GM12878 (cell line): ENCODE results near the gene GBP2. TPM values are rescaled to one million over a fixed set of nuclear protein-coding genes. Genes with fewer than 3 reads are reported as not detected.

ENCODE experiments used
- ATAC-seq: fragments of 200-7000 bp; cut with Tn5 transposase; 3 replicates; pipeline ENCODE4 v1.9.1; 2020; ENCODE audit warnings: mild to moderate bottlenecking, moderate library complexity
- BruUV-seq: library from RNA; stranded (reverse); fragments of 400-500 nt; replicated peaks from 2 replicates; lab custom pipeline; 2021; lab: Mats Ljungman, UMichigan
- CTCF ChIA-PET: fragments of 300-600 bp; sonication (Branson Sonifier 250); formaldehyde crosslinking; extraction: SDS; loops from one replicate; lab custom pipeline; 2021; ENCODE audit warnings: inconsistent platforms; lab: Yijun Ruan, JAX
- POLR2A ChIA-PET: fragments of 350-600 bp; formaldehyde crosslinking; extraction: SDS; loops from one replicate; lab custom pipeline; 2021; ENCODE audit warnings: inconsistent platforms; lab: Charles Lee
- RAD21 ChIA-PET: fragments of 300-600 bp; sonication (Branson Sonifier 250); formaldehyde crosslinking; loops from one replicate; lab custom pipeline; 2023; ENCODE audit warnings: antibody characterized with exemption; ENCODE audit not compliant: unreplicated experiment; lab: Charles Lee
- SMC1A ChIA-PET: fragments of 300-600 bp; sonication (Branson Sonifier 250); formaldehyde crosslinking; loops from one replicate; lab custom pipeline; 2023; ENCODE audit not compliant: unreplicated experiment, uncharacterized antibody; lab: Charles Lee
- DNase-seq: peaks from one replicate; pipeline ENCODE4 v3.0.0-alpha.2; 2011; ENCODE audit warnings: low read depth, low spot score
- FAIRE-seq: peaks from 3 replicates; lab custom pipeline; 2011; peaks lifted over from hg19 to GRCh38; lab: Jason Lieb, UNC
- H2AFZ ChIP-seq: 2 replicates; pipeline ENCODE4 v1.6.0; 2011; ENCODE audit warnings: low read depth, low read length, control low read depth; ENCODE audit not compliant: control insufficient read depth
- H3K27ac ChIP-seq: 2 replicates; pipeline ENCODE4 v1.5.1; 2011; ENCODE audit warnings: control low read depth; ENCODE audit not compliant: control insufficient read depth, insufficient read depth
- H3K27me3 ChIP-seq, 2 experiments: replicated peaks in 1 of 2; 2 replicates each; pipeline versions ENCODE4 v1.6.0 to v1.6.1; 2011; ENCODE audit warnings: low read length in 1 of 2; ENCODE audit not compliant: control insufficient read depth in 2 of 2, insufficient read depth in 2 of 2
- H3K36me3 ChIP-seq, 2 experiments: 2 replicates each; pipeline ENCODE4 v1.5.1; 2011; ENCODE audit warnings: low read length in 1 of 2; ENCODE audit not compliant: control insufficient read depth in 2 of 2, insufficient read depth in 2 of 2
- H3K4me1 ChIP-seq: 2 replicates; pipeline ENCODE4 v1.6.1; 2011; ENCODE audit warnings: mild to moderate bottlenecking, low read length, moderate library complexity, mixed read lengths; ENCODE audit not compliant: control insufficient read depth, insufficient read depth
- H3K4me2 ChIP-seq: 2 replicates; pipeline ENCODE4 v1.6.0; 2011; ENCODE audit warnings: control low read depth; ENCODE audit not compliant: control insufficient read depth, insufficient read depth
- H3K4me3 ChIP-seq: fragments of 200-600 bp; sonication (generic); 2 replicates; pipeline ENCODE4 v1.5.1; 2016
- H3K79me2 ChIP-seq: 2 replicates; pipeline ENCODE4 v1.6.0; 2011; ENCODE audit warnings: low read length; ENCODE audit not compliant: control insufficient read depth, insufficient read depth
- H3K9ac ChIP-seq: 2 replicates; pipeline ENCODE4 v1.8.0; 2011; ENCODE audit warnings: low read length, control low read depth, mixed read lengths; ENCODE audit not compliant: control insufficient read depth, insufficient read depth
- H3K9me3 ChIP-seq: replicated peaks from 3 replicates; pipeline ENCODE4 v1.5.1; 2011; ENCODE audit warnings: mild to moderate bottlenecking, low read length; ENCODE audit not compliant: control insufficient read depth, insufficient read depth
- H4K20me1 ChIP-seq: 2 replicates; pipeline ENCODE4 v1.6.0; 2011; ENCODE audit not compliant: control insufficient read depth, insufficient read depth
- ASH2L ChIP-seq: fragments of 300-600, 200-600 bp; sonication (generic); IDR thresholded peaks from 2 replicates; pipeline ENCODE4 v1.6.1; 2017; ENCODE audit warnings: low read depth, mild to moderate bottlenecking, borderline replicate concordance
- BMI1 ChIP-seq: fragments of 450-650 bp; IDR thresholded peaks from 2 replicates; pipeline ENCODE4 v1.6.1; 2016; ENCODE audit warnings: mild to moderate bottlenecking, moderate library complexity, borderline replicate concordance
- CEBPB ChIP-seq, 2 experiments: fragments of 150-350 bp in 1 of 2; IDR thresholded peaks; 2 replicates each; pipeline ENCODE4 v1.6.1; 2012 to 2014; ENCODE audit warnings: low read depth in 2 of 2, low read length in 2 of 2, borderline replicate concordance in 1 of 2, inconsistent platforms in 1 of 2
- CREB1 ChIP-seq: IDR thresholded peaks from 2 replicates; pipeline ENCODE4 v1.6.1; 2012; ENCODE audit warnings: low read depth, mild to moderate bottlenecking, inconsistent platforms
- EGR1 ChIP-seq, 2 experiments: IDR thresholded peaks; 1 replicate in 1 of 2; 2 replicates in 1 of 2; pipeline ENCODE4 v1.6.1; 2011 to 2012; ENCODE audit warnings: low read depth in 2 of 2, low read length in 2 of 2, borderline replicate concordance in 1 of 2, mild to moderate bottlenecking in 1 of 2, moderate library complexity in 1 of 2
- LARP7 ChIP-seq: fragments of 450-650 bp; IDR thresholded peaks from 2 replicates; pipeline ENCODE4 v1.6.1; 2017; ENCODE audit warnings: mild to moderate bottlenecking
- MTA3 ChIP-seq: IDR thresholded peaks from 2 replicates; pipeline ENCODE4 v1.6.1; 2012; ENCODE audit warnings: low read length, inconsistent platforms, borderline replicate concordance
- MYB ChIP-seq: fragments of 150-350 bp; IDR thresholded peaks from 2 replicates; pipeline ENCODE4 v1.6.1; 2014; ENCODE audit warnings: mild to moderate bottlenecking, low read depth, low read length, borderline replicate concordance
- NFXL1 ChIP-seq: fragments of 450-650 bp; IDR thresholded peaks from 2 replicates; pipeline ENCODE4 v1.6.1; 2017; ENCODE audit warnings: antibody characterized with exemption, mild to moderate bottlenecking, borderline replicate concordance
- RBBP5 ChIP-seq: fragments of 200-600 bp; sonication (generic); conservative IDR thresholded peaks from 2 replicates; pipeline ENCODE4 v1.6.1; 2016
- RFX5 ChIP-seq: IDR thresholded peaks from 2 replicates; pipeline ENCODE4 v1.6.1; 2011; ENCODE audit warnings: low read depth, low read length, improper control_type of control experiment
- RUNX3 ChIP-seq: IDR thresholded peaks from 2 replicates; pipeline ENCODE4 v1.6.1; 2012; ENCODE audit warnings: low read length, inconsistent platforms
- SIX5 ChIP-seq: IDR thresholded peaks from 2 replicates; pipeline ENCODE4 v1.6.1; 2011; ENCODE audit warnings: mild to moderate bottlenecking, low read depth, low read length, moderate library complexity; ENCODE audit not compliant: severe bottlenecking
- SRF ChIP-seq, 2 experiments: IDR thresholded peaks; 2 replicates each; pipeline ENCODE4 v1.6.1; 2011; ENCODE audit warnings: low read depth in 2 of 2, low read length in 2 of 2, mild to moderate bottlenecking in 1 of 2, moderate library complexity in 1 of 2
- WGBS: methylation state at CpG from one replicate; pipeline ENCODE4 v1.1.6; 2016; ENCODE audit warnings: low lambda C conversion rate; ENCODE audit not compliant: insufficient replicate concordance, insufficient coverage; ENCODE audit errors: missing lambda C conversion rate; 5-methylcytosine and 5-hydroxymethylcytosine counted together
- in situ Hi-C: fragments of 300-500 bp; cut with MboI; formaldehyde crosslinking; loops from 9 replicates; pipeline ENCODE4 v1.14.3; 2018; ENCODE audit warnings: mixed read lengths
- intact Hi-C: fragments of 100-400 bp; cut with micrococcal nuclease; formaldehyde crosslinking; loops from one replicate; pipeline ENCODE4 v1.14.2; 2022; ENCODE audit not compliant: unreplicated experiment
- polyA plus RNA-seq, 11 experiments: library from polyadenylated mRNA; depleted of rRNA in 4 of 11; unstranded in 6 of 11; stranded (reverse) in 5 of 11; fragments of >200 nt; fragmentation: Nextera tagmentation in 4 of 11; fragmentation: Illumina TruSeq in 1 of 11; extraction: Ambion mirVana in 4 of 11; extraction: Trizol in 1 of 11; gene quantifications; 1 replicate in 1 of 11; 2 replicates in 10 of 11; pipeline versions ENCODE4 v1.2.1 to v1.2.3, GENCODE V29; 2011 to 2016; ENCODE audit warnings: inconsistent platforms in 2 of 11, missing spikeins in 2 of 11, low read depth in 1 of 11
- total RNA-seq, 4 experiments: library from RNA; depleted of rRNA in 3 of 4; stranded (reverse); fragments of >200 nt in 3 of 4; fragmentation: Illumina TruSeq in 1 of 4; extraction: Trizol in 1 of 4; gene quantifications; 2 replicates each; pipeline versions ENCODE4 v1.2.1 to v1.2.3, GENCODE V29; 2013 to 2021
- TF ChIP-seq, protein P1 (sequence below): fragments of 450-650 bp; IDR thresholded peaks from 2 replicates; pipeline ENCODE4 v1.6.1; 2017; ENCODE audit warnings: antibody characterized with exemption, mild to moderate bottlenecking, moderate library complexity
- TF ChIP-seq, protein P2 (sequence below): fragments of 450-650 bp; IDR thresholded peaks from 2 replicates; pipeline ENCODE4 v1.6.1; 2017; ENCODE audit warnings: mild to moderate bottlenecking
- TF ChIP-seq, protein P3 (sequence below): fragments of 450-650 bp; IDR thresholded peaks from 2 replicates; pipeline ENCODE4 v1.6.1; 2017; ENCODE audit warnings: mild to moderate bottlenecking, moderate library complexity

GBP2 gene
- total and polyA plus RNA-seq, 10 of the 15 experiments (the other 5 are each of a cell fraction or from before 2014, with no cell fraction given), result 1.6 to 5.9 (median 3.2) TPM

DNA sequence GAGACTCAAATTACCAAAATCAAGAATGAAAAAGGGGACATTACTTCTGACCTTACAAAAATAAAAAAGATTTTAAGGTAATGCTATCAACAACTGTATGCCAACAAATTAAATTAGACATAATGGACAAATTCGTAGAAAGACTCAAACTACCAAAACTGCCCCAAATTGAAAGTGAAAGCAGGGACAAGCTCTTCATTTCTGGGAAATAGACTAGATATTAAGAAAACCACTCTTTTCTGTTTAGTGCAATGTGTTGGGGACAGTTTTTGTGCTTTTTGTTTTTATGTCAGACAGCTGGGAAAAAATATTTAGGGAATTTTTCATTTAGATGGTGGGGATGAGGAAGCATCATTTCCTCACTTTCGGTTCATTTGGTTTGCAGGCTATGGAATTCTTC, 56.0 kb downstream of the GBP2 start:
- DNase-seq (no peak), FAIRE-seq (no peak), ATAC-seq (no peak)
- ChIA-PET RAD21 (no interaction called here), CTCF (interaction anchor here (1.4 to 1.7 kb wide), 2 partner anchors 8 to 16 kb away, joined by 5 to 8 read pairs; no protein-coding TSS in a partner anchor), POLR2A (interaction anchor here (0.7 kb wide), 1 partner anchor 48 kb away, joined by 4 read pairs; no protein-coding TSS in a partner anchor), SMC1A (interaction anchor here (0.9 to 2.9 kb wide), 6 partner anchors 8 to 130 kb away, joined by 3 to 15 read pairs (median 4); partner anchors contain the start of genes GBP3 and GBP4)
- no TSS peak for BruUV-seq
- no peaks in the 10 kb centered on the region for H3K9me3 ChIP-seq
- peak overlapping the region; percentile 0; the same call in 1 of the 2 replicates for H3K4me2 ChIP-seq
- in situ Hi-C loops (no loop called here), intact Hi-C loops (no loop called here)
- peak overlapping the region; percentile 50 for H2AFZ ChIP-seq
- H3K79me2 ChIP-seq, result peaks cover 1% of the 10 kb centered on the region; the same call in 1 of the 2 replicates
- H3K27ac ChIP-seq, result no peak overlapping the region
- no peaks in the 10 kb centered on the region for H4K20me1 ChIP-seq
- H3K27me3 ChIP-seq, result no peaks in the 10 kb centered on the region
- no peaks in the 10 kb centered on the region for H3K36me3 ChIP-seq
- 44% methylated on average over 2 of the region's 2 CpGs for whole genome bisulfite sequencing
- no peaks in the 10 kb centered on the region for H3K4me1 ChIP-seq
- no peak overlapping the region for H3K4me3 ChIP-seq
- no peak overlapping the region for H3K9ac ChIP-seq
- no peak for TF ChIP-seq CREB1
- TF ChIP-seq, protein P1, sequence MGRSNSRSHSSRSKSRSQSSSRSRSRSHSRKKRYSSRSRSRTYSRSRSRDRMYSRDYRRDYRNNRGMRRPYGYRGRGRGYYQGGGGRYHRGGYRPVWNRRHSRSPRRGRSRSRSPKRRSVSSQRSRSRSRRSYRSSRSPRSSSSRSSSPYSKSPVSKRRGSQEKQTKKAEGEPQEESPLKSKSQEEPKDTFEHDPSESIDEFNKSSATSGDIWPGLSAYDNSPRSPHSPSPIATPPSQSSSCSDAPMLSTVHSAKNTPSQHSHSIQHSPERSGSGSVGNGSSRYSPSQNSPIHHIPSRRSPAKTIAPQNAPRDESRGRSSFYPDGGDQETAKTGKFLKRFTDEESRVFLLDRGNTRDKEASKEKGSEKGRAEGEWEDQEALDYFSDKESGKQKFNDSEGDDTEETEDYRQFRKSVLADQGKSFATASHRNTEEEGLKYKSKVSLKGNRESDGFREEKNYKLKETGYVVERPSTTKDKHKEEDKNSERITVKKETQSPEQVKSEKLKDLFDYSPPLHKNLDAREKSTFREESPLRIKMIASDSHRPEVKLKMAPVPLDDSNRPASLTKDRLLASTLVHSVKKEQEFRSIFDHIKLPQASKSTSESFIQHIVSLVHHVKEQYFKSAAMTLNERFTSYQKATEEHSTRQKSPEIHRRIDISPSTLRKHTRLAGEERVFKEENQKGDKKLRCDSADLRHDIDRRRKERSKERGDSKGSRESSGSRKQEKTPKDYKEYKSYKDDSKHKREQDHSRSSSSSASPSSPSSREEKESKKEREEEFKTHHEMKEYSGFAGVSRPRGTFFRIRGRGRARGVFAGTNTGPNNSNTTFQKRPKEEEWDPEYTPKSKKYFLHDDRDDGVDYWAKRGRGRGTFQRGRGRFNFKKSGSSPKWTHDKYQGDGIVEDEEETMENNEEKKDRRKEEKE, result no peak
- no peak for TF ChIP-seq ASH2L
- TF ChIP-seq, protein P2, sequence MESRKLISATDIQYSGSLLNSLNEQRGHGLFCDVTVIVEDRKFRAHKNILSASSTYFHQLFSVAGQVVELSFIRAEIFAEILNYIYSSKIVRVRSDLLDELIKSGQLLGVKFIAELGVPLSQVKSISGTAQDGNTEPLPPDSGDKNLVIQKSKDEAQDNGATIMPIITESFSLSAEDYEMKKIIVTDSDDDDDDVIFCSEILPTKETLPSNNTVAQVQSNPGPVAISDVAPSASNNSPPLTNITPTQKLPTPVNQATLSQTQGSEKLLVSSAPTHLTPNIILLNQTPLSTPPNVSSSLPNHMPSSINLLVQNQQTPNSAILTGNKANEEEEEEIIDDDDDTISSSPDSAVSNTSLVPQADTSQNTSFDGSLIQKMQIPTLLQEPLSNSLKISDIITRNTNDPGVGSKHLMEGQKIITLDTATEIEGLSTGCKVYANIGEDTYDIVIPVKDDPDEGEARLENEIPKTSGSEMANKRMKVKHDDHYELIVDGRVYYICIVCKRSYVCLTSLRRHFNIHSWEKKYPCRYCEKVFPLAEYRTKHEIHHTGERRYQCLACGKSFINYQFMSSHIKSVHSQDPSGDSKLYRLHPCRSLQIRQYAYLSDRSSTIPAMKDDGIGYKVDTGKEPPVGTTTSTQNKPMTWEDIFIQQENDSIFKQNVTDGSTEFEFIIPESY, result no peak
- TF ChIP-seq NFXL1, result no peak
- no peak for TF ChIP-seq RBBP5
- TF ChIP-seq CEBPB (IDR thresholded peaks at IDR 0.05; ENCODE audit: borderline replicate concordance in 1 of 2, low read depth in 2 of 2, low read length in 2 of 2), result no peak
- no peak for TF ChIP-seq MTA3
- no peak for TF ChIP-seq RFX5
- no peak for TF ChIP-seq RUNX3
- no peak for TF ChIP-seq LARP7
- TF ChIP-seq, protein P3, sequence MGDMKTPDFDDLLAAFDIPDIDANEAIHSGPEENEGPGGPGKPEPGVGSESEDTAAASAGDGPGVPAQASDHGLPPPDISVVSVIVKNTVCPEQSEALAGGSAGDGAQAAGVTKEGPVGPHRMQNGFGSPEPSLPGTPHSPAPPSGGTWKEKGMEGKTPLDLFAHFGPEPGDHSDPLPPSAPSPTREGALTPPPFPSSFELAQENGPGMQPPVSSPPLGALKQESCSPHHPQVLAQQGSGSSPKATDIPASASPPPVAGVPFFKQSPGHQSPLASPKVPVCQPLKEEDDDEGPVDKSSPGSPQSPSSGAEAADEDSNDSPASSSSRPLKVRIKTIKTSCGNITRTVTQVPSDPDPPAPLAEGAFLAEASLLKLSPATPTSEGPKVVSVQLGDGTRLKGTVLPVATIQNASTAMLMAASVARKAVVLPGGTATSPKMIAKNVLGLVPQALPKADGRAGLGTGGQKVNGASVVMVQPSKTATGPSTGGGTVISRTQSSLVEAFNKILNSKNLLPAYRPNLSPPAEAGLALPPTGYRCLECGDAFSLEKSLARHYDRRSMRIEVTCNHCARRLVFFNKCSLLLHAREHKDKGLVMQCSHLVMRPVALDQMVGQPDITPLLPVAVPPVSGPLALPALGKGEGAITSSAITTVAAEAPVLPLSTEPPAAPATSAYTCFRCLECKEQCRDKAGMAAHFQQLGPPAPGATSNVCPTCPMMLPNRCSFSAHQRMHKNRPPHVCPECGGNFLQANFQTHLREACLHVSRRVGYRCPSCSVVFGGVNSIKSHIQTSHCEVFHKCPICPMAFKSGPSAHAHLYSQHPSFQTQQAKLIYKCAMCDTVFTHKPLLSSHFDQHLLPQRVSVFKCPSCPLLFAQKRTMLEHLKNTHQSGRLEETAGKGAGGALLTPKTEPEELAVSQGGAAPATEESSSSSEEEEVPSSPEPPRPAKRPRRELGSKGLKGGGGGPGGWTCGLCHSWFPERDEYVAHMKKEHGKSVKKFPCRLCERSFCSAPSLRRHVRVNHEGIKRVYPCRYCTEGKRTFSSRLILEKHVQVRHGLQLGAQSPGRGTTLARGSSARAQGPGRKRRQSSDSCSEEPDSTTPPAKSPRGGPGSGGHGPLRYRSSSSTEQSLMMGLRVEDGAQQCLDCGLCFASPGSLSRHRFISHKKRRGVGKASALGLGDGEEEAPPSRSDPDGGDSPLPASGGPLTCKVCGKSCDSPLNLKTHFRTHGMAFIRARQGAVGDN, result no peak
- TF ChIP-seq SIX5, result no peak
- TF ChIP-seq MYB, result no peak
- TF ChIP-seq BMI1, result no peak
- TF ChIP-seq EGR1 (IDR thresholded peaks at IDR 0.05; ENCODE audit: borderline replicate concordance in 1 of 2, low read depth in 2 of 2, low read length in 2 of 2), result no peak
- no peak for TF ChIP-seq SRF (IDR thresholded peaks at IDR 0.05; ENCODE audit: low read depth in 2 of 2, low read length in 2 of 2)
